Central memory CD8-positive, alpha-beta T cell (primary cell): ENCODE results near the gene AUH.

Source experiments
- ATAC-seq: fragments of 150-1000 bp; cut with Tn5 transposase; replicated peaks from 2 replicates; pipeline ENCODE4 v1.10.0; 2022; ENCODE audit warnings: mild to moderate bottlenecking, moderate FRiP score, moderate number of reproducible peaks; ENCODE audit not compliant: poor library complexity, severe bottlenecking; ENCODE audit errors: extremely low read depth
- DNase-seq, 2 donors: peaks; one replicate each; pipeline ENCODE4 v3.0.0; 2021; ENCODE audit warnings: low spot score in 2 of 2
- H3K27ac Mint-ChIP-seq: one replicate; pipeline ENCODE4 v1.8.0; 2022; ENCODE audit warnings: low read depth, mild to moderate bottlenecking, moderate library complexity, mixed read lengths
- H3K27me3 Mint-ChIP-seq: one replicate; pipeline ENCODE4 v1.8.0; 2022; ENCODE audit warnings: mixed read lengths
- H3K36me3 Mint-ChIP-seq: one replicate; pipeline ENCODE4 v1.8.0; 2022; ENCODE audit warnings: mild to moderate bottlenecking, moderate library complexity, mixed read lengths; ENCODE audit not compliant: insufficient read depth
- H3K4me1 Mint-ChIP-seq: one replicate; pipeline ENCODE4 v1.8.0; 2022; ENCODE audit warnings: mixed read lengths
- H3K4me3 Mint-ChIP-seq: one replicate; pipeline ENCODE4 v1.8.0; 2022; ENCODE audit warnings: mild to moderate bottlenecking, moderate library complexity, mixed read lengths
- H3K9me3 Mint-ChIP-seq: one replicate; pipeline ENCODE4 v1.8.0; 2022; ENCODE audit warnings: mixed read lengths

AUH gene

GRCh38 chr9:91345978-91346377 is 15.7 kb downstream of the AUH start:
- Mint-ChIP-seq H3K27ac (no peak overlapping the region), H3K36me3 (peaks cover 16% of the 10 kb centered on the region), H3K9me3 (no peaks in the 10 kb centered on the region), H3K4me1 (peaks cover 25% of the 10 kb centered on the region), H3K27me3 (no peaks in the 10 kb centered on the region), H3K4me3 (no peak overlapping the region)
- no peak for ATAC-seq
- DNase-seq = no peak

GRCh38 chr9:91342575-91342974 is 19.1 kb downstream of the AUH start:
- H3K4me3 Mint-ChIP-seq = no peak overlapping the region
- H3K27me3 Mint-ChIP-seq = no peaks in the 10 kb centered on the region
- no peak overlapping the region for H3K27ac Mint-ChIP-seq
- ATAC-seq (no peak), DNase-seq (no peak)
- H3K36me3 Mint-ChIP-seq = peaks cover 14% of the 10 kb centered on the region
- H3K9me3 Mint-ChIP-seq = no peaks in the 10 kb centered on the region
- H3K4me1 Mint-ChIP-seq = peaks cover 53% of the 10 kb centered on the region

GRCh38 chr9:91341749-91342148 is 20.0 kb downstream of the AUH start:
- H3K9me3 Mint-ChIP-seq = no peaks in the 10 kb centered on the region
- peaks cover 14% of the 10 kb centered on the region for H3K36me3 Mint-ChIP-seq
- no peaks in the 10 kb centered on the region for H3K27me3 Mint-ChIP-seq
- DNase-seq (no peak), ATAC-seq (no peak)
- H3K4me1 Mint-ChIP-seq = peaks cover 61% of the 10 kb centered on the region
- no peak overlapping the region for H3K4me3 Mint-ChIP-seq
- peak overlapping the region; percentile 60 for H3K27ac Mint-ChIP-seq

GRCh38 chr9:91341258-91341746 is 20.4 kb downstream of the AUH start:
- H3K27ac Mint-ChIP-seq = peak overlapping the region; percentile 60
- ATAC-seq (no peak), DNase-seq (no peak)
- no peaks in the 10 kb centered on the region for H3K27me3 Mint-ChIP-seq
- peaks cover 63% of the 10 kb centered on the region for H3K4me1 Mint-ChIP-seq
- no peaks in the 10 kb centered on the region for H3K9me3 Mint-ChIP-seq
- no peak overlapping the region for H3K4me3 Mint-ChIP-seq
- H3K36me3 Mint-ChIP-seq = peaks cover 14% of the 10 kb centered on the region

DNA sequence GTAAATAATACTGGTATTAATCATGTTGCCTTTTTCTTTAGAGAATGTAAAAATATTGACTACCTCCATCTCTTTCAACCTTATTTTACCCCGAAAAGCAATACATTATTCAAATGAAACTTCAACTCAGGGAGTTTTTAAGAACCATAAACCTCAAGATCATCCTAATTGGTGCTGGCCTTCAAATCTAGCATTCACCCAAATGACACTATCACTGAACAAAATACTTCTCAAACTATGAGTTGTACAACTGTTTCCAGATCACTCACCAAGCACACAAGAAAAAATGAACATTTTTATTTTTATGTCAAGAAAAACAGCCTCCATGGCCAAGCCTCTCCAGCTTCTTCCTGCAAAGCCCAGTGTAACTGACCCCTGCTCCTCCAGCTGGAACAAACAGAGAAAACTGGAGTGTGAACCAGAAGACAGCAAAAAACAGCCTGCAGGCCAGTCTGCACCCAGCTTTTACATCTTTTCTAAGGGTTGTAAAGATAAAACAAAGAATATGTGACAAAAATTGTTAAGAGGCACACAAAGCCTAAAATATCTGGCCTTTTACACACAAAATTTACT is 21.2 kb downstream of the AUH start:
- no peaks in the 10 kb centered on the region for H3K27me3 Mint-ChIP-seq
- H3K36me3 Mint-ChIP-seq = peaks cover 14% of the 10 kb centered on the region
- H3K9me3 Mint-ChIP-seq = no peaks in the 10 kb centered on the region
- no peak overlapping the region for H3K4me3 Mint-ChIP-seq
- DNase-seq (no peak), ATAC-seq (no peak)
- H3K27ac Mint-ChIP-seq = peak overlapping the region; percentile 60
- H3K4me1 Mint-ChIP-seq = peaks cover 63% of the 10 kb centered on the region

DNA sequence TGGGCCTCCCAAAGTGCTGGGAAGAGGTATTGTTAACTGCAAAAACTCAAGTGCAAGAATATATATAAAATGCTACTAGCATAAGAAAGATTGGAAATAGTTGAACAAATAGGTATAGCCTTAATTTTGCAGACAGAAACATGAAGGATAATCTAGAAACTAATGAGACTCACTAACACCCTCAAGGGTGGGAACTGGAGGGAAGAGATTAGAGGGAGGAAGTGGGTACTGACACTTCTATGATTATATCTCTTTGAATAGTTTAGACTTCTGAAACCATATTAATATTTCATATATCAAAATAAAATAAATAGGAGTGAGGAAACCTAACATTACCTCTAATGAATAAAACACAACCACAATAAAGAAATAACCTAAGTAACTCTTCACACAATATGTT is 23.0 kb downstream of the AUH start:
- DNase-seq = no peak
- Mint-ChIP-seq H3K4me3 (no peak overlapping the region), H3K27me3 (no peaks in the 10 kb centered on the region), H3K4me1 (peaks cover 57% of the 10 kb centered on the region), H3K9me3 (no peaks in the 10 kb centered on the region), H3K27ac (peak overlapping the region; percentile 39), H3K36me3 (peaks cover 14% of the 10 kb centered on the region)
- no peak for ATAC-seq

DNA sequence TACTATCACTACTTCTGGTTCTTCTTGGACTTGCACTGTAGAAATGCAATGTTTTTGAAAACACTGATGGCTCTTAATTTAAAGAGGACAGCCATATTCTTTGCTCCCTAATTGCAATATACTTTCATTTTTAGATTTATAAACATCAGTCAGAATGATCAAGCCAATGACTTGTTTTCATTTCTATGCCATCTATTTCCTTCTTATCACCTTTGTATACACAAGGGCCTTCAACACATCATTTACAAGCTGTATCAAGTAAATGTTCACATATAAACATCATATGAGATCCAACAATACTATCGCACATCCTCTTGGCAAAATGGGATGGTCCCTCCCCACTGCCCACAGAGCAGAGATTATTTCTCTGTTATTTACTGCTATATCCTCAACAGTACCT is 24.9 kb downstream of the AUH start:
- H3K4me1 Mint-ChIP-seq = peaks cover 56% of the 10 kb centered on the region
- no peak overlapping the region for H3K27ac Mint-ChIP-seq
- no peaks in the 10 kb centered on the region for H3K27me3 Mint-ChIP-seq
- H3K4me3 Mint-ChIP-seq = no peak overlapping the region
- no peaks in the 10 kb centered on the region for H3K9me3 Mint-ChIP-seq
- no peak for DNase-seq
- ATAC-seq = no peak
- H3K36me3 Mint-ChIP-seq = peaks cover 11% of the 10 kb centered on the region

DNA sequence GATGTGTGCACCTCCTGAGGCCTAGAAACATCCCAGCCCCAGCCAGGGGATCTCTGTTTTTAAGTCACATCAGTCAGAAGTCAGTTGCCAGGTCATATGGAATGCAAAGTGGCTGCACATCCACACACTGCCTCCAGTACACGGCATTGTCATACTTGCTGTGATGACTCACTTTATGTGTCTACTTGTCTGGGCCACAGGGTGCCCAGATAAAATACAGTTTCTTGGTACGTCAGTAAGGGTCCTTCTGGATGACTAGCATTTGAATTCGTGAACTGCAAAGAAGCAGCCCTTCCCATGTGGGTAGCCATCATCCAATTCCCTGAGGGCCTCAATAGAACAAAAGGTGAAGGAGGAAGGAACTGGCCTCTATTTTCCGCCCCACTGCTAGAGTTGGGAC is 27.7 kb downstream of the AUH start:
- DNase-seq (no peak), ATAC-seq (no peak)
- Mint-ChIP-seq H3K4me1 (peaks cover 29% of the 10 kb centered on the region), H3K4me3 (no peak overlapping the region), H3K9me3 (no peaks in the 10 kb centered on the region), H3K36me3 (peaks cover 4% of the 10 kb centered on the region), H3K27me3 (no peaks in the 10 kb centered on the region), H3K27ac (no peak overlapping the region)

DNA sequence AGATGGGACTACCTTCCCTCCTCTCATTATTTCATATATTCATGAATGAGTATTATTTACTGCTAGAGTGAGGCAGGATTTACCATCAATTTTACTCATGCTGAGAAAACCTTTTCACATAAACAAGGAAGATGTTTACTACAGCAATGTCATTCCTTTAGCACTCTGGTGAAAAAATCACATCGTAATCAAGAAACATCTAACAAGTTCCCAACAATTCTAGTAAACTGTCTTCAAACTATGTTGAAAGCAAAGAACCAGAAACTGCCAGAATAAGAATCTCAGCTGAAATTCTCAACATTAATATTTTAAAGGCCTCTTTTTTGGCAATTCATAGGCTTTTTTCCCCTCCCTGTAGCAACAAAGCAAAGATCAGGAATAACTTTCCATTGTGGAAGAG is 28.2 kb downstream of the AUH start:
- H3K4me3 Mint-ChIP-seq = no peak overlapping the region
- no peaks in the 10 kb centered on the region for H3K9me3 Mint-ChIP-seq
- no peak overlapping the region for H3K27ac Mint-ChIP-seq
- no peaks in the 10 kb centered on the region for H3K27me3 Mint-ChIP-seq
- peaks cover 24% of the 10 kb centered on the region for H3K4me1 Mint-ChIP-seq
- ATAC-seq = no peak
- H3K36me3 Mint-ChIP-seq = peaks cover 4% of the 10 kb centered on the region
- no peak for DNase-seq

DNA sequence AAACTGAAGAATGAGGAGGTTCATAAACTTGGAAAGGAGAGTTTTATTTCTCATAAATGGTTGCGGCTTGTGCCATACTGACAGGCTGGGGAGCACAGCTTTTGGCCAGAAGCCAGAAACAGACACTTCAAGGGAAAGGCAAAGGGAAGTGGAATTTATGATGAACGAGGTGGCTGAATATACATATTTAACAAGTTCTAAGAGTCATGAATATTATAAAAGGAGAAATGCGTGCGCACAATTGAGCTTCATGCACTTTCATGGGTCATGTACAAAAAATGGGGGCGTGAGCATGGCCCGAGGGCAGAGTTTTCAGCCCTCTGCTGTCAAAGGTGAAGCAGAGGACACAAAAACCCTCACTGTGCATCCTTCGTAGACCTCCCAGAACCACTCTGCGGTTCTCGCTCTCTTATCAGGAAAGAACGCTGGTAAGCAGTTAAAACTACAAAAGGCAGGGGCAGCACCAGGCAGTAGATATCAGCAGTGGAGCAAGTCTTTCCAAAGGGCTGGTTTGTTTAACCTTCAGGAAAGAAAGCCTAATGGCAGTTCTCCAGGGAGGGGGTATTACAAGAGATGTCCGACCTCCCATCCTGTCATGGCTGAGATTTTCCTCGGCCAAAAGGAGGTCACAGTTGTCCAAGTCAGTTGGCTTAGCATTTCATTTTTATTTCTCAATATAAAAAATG is 29.0 kb downstream of the AUH start:
- peaks cover 6% of the 10 kb centered on the region for H3K36me3 Mint-ChIP-seq
- no peaks in the 10 kb centered on the region for H3K27me3 Mint-ChIP-seq
- peaks cover 16% of the 10 kb centered on the region for H3K4me1 Mint-ChIP-seq
- no peak overlapping the region for H3K27ac Mint-ChIP-seq
- ATAC-seq = no peak
- no peak overlapping the region for H3K4me3 Mint-ChIP-seq
- DNase-seq = no peak
- no peaks in the 10 kb centered on the region for H3K9me3 Mint-ChIP-seq

- H3K9me3 Mint-ChIP-seq = no peaks in the 10 kb centered on the region
- ATAC-seq (no peak), DNase-seq (no peak)
- H3K27me3 Mint-ChIP-seq = no peaks in the 10 kb centered on the region
- H3K27ac Mint-ChIP-seq = no peak overlapping the region
- peaks cover 7% of the 10 kb centered on the region for H3K36me3 Mint-ChIP-seq
- peaks cover 16% of the 10 kb centered on the region for H3K4me1 Mint-ChIP-seq
- H3K4me3 Mint-ChIP-seq = no peak overlapping the region
Measured at GRCh38 chr9:91331849-91332248, 29.9 kb downstream of the AUH start.

DNA sequence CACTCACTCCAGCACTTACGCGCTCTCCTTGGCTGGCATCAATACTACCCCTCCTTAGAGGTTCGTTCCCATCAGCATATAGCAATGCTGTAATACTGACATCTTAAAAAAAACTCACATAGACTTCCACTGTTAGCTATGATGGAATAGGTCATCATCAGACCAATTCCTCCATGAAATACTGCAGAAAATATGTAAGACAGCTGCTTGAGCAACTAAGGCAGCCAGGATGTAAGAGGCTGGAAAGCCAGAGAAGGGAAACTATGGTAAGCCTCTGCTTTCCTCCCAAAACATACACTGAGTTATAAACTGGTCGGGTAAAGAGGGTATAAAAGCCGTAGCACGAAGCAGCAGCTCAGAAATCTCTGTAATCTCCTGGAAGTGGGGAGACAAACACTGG is 33.5 kb downstream of the AUH start:
- Mint-ChIP-seq H3K27ac (no peak overlapping the region), H3K36me3 (peaks cover 9% of the 10 kb centered on the region), H3K4me1 (peaks cover 15% of the 10 kb centered on the region), H3K27me3 (no peaks in the 10 kb centered on the region), H3K4me3 (no peak overlapping the region), H3K9me3 (no peaks in the 10 kb centered on the region)
- ATAC-seq (no peak), DNase-seq (no peak)

DNA sequence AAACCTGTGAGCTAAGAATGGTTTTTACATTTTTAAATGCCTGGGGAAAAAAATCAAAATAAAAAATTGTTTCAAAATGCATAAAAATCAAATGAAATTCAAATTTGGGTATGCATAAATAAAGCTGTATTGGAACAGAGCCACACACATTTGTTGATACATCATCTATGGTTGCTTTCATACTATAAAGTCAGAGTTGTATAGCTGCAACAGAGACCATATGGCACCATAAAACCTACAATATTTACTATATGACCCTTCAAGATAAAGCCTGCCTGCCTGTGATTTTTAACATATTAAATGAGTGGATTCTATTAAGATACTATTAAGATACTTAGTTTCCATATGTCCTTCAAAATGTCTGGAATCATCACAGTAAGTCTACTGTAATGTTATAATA is 40.0 kb downstream of the AUH start:
- Mint-ChIP-seq H3K27ac (no peak overlapping the region), H3K36me3 (peaks cover 8% of the 10 kb centered on the region), H3K4me1 (peaks cover 18% of the 10 kb centered on the region), H3K9me3 (no peaks in the 10 kb centered on the region), H3K27me3 (no peaks in the 10 kb centered on the region), H3K4me3 (no peak overlapping the region)
- DNase-seq = no peak
- ATAC-seq = no peak
